ENCODE data around the gene MAEA. TPM values are rescaled to one million over a fixed set of nuclear protein-coding genes. Genes with fewer than 3 reads are reported as not detected.

Gene MAEA
- total RNA-seq, 2 donors from 2014 or later: 76.0 to 110 TPM

DNA sequence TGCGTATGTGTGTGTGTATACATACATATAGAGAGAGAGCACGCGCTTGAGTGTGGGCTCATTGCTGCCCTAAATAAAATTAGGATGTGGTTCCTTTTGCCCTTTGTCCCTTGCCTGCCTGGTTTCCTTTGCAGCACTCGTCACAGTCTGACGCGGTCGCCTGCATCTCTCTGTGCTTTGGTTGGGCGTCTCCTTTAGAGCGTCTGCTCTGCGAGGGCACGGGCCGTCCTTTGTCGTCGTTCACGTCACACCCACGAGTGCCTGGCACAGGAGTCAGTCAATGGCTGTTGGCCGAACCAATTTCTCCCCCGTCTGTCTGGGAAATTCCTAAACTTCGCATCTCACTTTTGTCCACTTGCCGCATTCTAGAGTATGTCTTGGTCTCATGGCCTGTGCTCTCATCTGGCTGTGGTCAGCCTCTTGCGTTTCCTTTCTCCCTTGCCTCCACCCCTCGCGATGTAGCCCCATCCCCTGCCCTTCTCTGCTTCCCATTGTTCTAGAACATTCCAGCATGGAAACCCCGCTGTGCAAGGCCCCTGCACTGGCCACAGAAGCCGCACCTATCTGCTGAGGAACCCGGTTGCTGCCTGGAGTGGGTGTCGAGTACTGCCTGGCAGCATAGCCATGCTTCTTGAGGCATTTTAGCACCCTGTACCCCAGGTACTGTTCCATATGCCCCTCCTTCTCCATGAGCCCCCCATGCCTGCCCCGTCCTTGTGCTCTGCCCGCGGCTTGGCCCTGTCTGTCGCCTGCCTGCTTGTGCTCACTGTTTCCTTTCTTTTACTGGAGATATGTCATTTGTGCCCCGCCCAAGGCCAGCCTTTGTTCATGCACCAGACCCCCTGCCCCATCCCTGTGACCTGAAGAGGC, 8.0 kb downstream of the MAEA start:
- H3K36me3 ChIP-seq: no peaks in the 10 kb centered on the region
- no peaks in the 10 kb centered on the region for H3K9me3 ChIP-seq
- WGBS: 89% methylated on average over 32 of the region's 32 CpGs
- no peaks in the 10 kb centered on the region for H3K4me1 ChIP-seq (replicated peaks)
- H3K4me3 ChIP-seq: no peak overlapping the region
- TF ChIP-seq, protein P1, sequence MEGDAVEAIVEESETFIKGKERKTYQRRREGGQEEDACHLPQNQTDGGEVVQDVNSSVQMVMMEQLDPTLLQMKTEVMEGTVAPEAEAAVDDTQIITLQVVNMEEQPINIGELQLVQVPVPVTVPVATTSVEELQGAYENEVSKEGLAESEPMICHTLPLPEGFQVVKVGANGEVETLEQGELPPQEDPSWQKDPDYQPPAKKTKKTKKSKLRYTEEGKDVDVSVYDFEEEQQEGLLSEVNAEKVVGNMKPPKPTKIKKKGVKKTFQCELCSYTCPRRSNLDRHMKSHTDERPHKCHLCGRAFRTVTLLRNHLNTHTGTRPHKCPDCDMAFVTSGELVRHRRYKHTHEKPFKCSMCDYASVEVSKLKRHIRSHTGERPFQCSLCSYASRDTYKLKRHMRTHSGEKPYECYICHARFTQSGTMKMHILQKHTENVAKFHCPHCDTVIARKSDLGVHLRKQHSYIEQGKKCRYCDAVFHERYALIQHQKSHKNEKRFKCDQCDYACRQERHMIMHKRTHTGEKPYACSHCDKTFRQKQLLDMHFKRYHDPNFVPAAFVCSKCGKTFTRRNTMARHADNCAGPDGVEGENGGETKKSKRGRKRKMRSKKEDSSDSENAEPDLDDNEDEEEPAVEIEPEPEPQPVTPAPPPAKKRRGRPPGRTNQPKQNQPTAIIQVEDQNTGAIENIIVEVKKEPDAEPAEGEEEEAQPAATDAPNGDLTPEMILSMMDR (IDR thresholded peaks at IDR 0.05): no peak
- TF ChIP-seq POLR2AphosphoS5 (IDR thresholded peaks at IDR 0.05): no peak
- no peak for TF ChIP-seq POLR2A (IDR thresholded peaks at IDR 0.05)
- intact Hi-C loops (cut with DNase I): no loop called here
- no peak for DNase-seq (ENCODE audit: low spot score)
- no peaks in the 10 kb centered on the region for H3K27me3 ChIP-seq (replicated peaks; ENCODE audit: insufficient read depth)
- H3K27ac ChIP-seq: no peak overlapping the region

DNA sequence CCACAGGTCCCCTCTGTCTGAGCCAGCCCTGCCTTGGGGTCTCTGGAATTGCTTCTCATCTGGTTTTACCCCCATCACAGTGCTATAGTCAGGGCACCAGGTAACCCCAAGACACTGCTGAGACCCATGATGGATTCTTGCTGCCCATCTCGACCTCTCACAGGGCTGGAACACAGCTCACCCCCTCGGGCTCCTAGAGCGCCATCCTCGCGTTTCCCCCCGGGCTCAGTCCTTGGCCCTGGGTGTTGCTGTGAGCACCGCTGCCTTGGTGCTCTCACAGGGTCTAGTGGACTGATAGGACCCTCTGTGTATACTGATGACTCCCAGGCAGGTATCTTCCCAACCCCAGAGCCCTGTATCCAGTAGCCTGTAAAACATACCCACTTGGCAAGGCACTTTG, 8.8 kb downstream of the MAEA start:
- intact Hi-C loops (cut with DNase I): no loop called here
- TF ChIP-seq POLR2A (IDR thresholded peaks at IDR 0.05) (no peak), POLR2AphosphoS5 (IDR thresholded peaks at IDR 0.05) (no peak)
- TF ChIP-seq, protein P1 (IDR thresholded peaks at IDR 0.05): no peak
- Histone ChIP-seq H3K9me3 (no peaks in the 10 kb centered on the region), H3K4me1 (replicated peaks) (no peaks in the 10 kb centered on the region), H3K36me3 (no peaks in the 10 kb centered on the region), H3K4me3 (no peak overlapping the region), H3K27ac (no peak overlapping the region), H3K27me3 (replicated peaks; ENCODE audit: insufficient read depth) (no peaks in the 10 kb centered on the region)
- 94% methylated on average over 7 of the region's 7 CpGs for WGBS
- DNase-seq (ENCODE audit: low spot score): no peak

DNA sequence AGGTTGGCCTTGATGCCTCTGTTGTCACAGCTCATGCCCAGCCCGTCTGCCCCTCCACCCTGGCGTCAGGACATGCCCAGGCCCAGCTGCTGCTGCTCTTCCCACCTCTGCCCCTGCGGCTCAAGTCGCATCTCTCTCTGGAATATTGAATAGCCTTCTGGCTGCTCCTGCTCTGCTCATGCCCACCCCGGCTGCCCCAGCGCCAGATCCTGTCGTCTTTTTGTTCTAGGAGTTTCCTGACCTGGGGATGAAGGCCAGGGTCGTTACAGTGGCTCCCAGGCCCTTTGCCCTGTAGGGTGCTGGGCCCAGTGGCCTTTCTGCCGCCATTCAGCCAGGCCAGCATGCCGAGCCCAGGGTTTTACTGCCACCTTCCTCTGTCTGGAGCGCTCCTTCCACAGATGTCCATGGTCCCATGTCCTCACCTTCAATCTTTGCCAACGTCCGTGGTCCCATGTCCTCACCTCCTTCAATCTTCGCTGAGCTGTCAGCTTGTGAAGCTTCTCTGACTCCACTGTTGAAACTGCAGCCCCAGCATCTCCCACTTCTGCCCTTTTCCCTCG, 9.7 kb downstream of the MAEA start:
- WGBS: 79% methylated on average over 15 of the region's 15 CpGs
- H3K36me3 ChIP-seq: no peaks in the 10 kb centered on the region
- no peak overlapping the region for H3K4me3 ChIP-seq
- H3K27ac ChIP-seq: no peak overlapping the region
- H3K27me3 ChIP-seq (replicated peaks; ENCODE audit: insufficient read depth): no peaks in the 10 kb centered on the region
- H3K4me1 ChIP-seq (replicated peaks): no peaks in the 10 kb centered on the region
- intact Hi-C loops (cut with DNase I): no loop called here
- no peak for DNase-seq (ENCODE audit: low spot score)
- H3K9me3 ChIP-seq: no peaks in the 10 kb centered on the region
- TF ChIP-seq, protein P1 (IDR thresholded peaks at IDR 0.05): no peak
- TF ChIP-seq POLR2AphosphoS5 (IDR thresholded peaks at IDR 0.05): no peak
- TF ChIP-seq POLR2A (IDR thresholded peaks at IDR 0.05): no peak

DNA sequence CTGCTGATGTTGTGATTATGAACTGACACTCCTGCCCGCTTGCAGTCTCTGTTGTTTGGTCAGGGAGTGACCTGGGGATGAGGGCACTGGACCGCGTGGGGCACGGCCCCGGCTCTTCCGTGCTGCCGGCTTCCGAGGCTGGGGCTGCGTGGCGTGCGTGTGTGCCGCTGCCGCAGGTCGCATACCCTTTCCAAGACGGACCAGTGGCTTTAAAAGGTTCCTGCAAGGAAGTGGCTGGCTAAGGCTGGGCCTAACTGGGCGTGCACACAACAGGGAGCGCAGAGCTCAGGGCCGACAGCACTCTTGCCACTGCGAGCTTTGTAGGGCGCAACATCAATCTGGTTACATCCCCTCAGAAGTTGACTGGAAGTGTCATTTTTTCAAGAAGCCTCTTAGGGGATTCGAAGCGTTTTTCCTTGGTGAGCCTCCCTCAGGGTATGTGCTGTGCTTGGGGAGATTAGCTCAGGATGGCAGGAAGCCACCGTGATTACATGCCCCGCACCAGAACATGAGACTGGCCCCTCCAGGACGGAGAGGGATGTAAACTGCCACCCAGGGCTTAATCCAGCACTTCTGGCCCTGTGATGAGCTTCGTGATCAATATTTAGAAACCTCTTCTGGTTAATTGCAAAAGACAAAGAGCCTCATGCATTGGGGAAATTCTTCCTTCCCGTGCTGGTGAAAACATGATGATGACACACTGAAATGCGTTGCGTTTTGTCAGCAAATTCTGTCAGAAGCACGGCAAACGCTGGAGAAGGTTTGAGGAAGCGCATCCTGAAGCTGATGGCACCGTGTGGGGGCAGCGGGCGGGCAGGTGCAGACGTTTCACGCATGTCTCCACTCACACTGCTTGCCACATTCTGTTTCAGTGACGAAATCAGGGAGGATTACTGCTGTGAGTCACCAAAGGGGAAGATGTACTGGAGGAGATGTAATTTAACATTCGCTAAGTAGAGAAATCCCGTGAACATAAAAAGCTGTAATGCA, 11.1 kb downstream of the MAEA start:
- no peaks in the 10 kb centered on the region for H3K36me3 ChIP-seq
- 84% methylated on average over 40 of the region's 40 CpGs for WGBS
- H3K27me3 ChIP-seq (replicated peaks; ENCODE audit: insufficient read depth): no peaks in the 10 kb centered on the region
- H3K27ac ChIP-seq: no peak overlapping the region
- H3K4me1 ChIP-seq (replicated peaks): no peaks in the 10 kb centered on the region
- no peak for DNase-seq (ENCODE audit: low spot score)
- no peaks in the 10 kb centered on the region for H3K9me3 ChIP-seq
- TF ChIP-seq POLR2A (IDR thresholded peaks at IDR 0.05) (no peak), POLR2AphosphoS5 (IDR thresholded peaks at IDR 0.05) (no peak)
- no peak overlapping the region for H3K4me3 ChIP-seq
- intact Hi-C loops (cut with DNase I): no loop called here

DNA sequence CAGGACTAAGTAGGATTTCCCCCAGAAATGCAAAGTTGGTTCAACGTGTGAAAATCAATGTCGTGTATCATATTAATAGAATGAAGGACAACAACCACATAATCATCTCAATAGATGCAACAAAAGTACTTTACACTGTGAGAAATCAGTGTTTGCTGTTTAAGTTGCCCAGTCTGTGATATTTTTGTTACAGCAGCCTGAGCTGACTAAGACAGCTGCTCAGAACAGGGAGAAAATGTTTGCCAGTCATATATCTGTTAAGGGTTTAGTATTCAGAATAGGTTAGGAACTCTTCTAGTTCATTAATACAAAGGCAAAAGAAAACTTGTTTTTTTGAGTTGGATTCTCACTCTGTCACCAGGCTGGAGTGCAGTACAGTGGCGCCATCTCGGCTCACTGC, 12.5 kb downstream of the MAEA start:
- 96% methylated on average over 4 of the region's 4 CpGs for WGBS
- Histone ChIP-seq H3K4me3 (no peak overlapping the region), H3K4me1 (replicated peaks) (no peaks in the 10 kb centered on the region), H3K9me3 (no peaks in the 10 kb centered on the region), H3K27ac (no peak overlapping the region), H3K27me3 (replicated peaks; ENCODE audit: insufficient read depth) (no peaks in the 10 kb centered on the region), H3K36me3 (no peaks in the 10 kb centered on the region)
- no peak for TF ChIP-seq POLR2AphosphoS5 (IDR thresholded peaks at IDR 0.05)
- no peak for TF ChIP-seq POLR2A (IDR thresholded peaks at IDR 0.05)
- TF ChIP-seq, protein P1 (IDR thresholded peaks at IDR 0.05): no peak
- intact Hi-C loops (cut with DNase I): no loop called here
- DNase-seq (ENCODE audit: low spot score): no peak
